Natural killer cell (primary cell): ENCODE data around the gene ACTN2. TPM values are rescaled to one million over a fixed set of nuclear protein-coding genes. Genes with fewer than 3 reads are reported as not detected.

Source experiments
- ATAC-seq, 3 donors: fragments of 150-1000 bp in 2 of 3; fragments of 200-7000 bp in 1 of 3; cut with Tn5 transposase; 1 replicate in 1 of 3; 2 replicates in 2 of 3; pipeline ENCODE4 v1.10.0; 2021; ENCODE audit warnings: mild to moderate bottlenecking in 2 of 3, moderate library complexity in 2 of 3
- DNase-seq, 2 donors: peaks; one replicate each; pipeline versions ENCODE4 v3.0.0 to v3.0.0-alpha.2; 2013 to 2021; ENCODE audit warnings: mixed read lengths in 1 of 2
- H3K27ac ChIP-seq: one replicate; pipeline ENCODE4 v1.5.1; 2013; ENCODE audit warnings: mild to moderate bottlenecking, low read length
- H3K27me3 ChIP-seq: one replicate; pipeline ENCODE4 v1.6.1; 2013; ENCODE audit warnings: low read length; ENCODE audit not compliant: control insufficient read depth, insufficient read depth
- H3K36me3 ChIP-seq: one replicate; pipeline ENCODE4 v1.6.1; 2013; ENCODE audit warnings: low read length; ENCODE audit not compliant: control insufficient read depth, insufficient read depth
- H3K4me1 ChIP-seq: one replicate; pipeline ENCODE4 v1.6.1; 2013; ENCODE audit warnings: low read length; ENCODE audit not compliant: control insufficient read depth, insufficient read depth
- H3K4me3 ChIP-seq: one replicate; pipeline ENCODE4 v1.5.1; 2013; ENCODE audit warnings: low read length
- H3K9me3 ChIP-seq: one replicate; pipeline ENCODE4 v1.6.1; 2013; ENCODE audit warnings: low read length; ENCODE audit not compliant: control insufficient read depth, insufficient read depth
- H3K27ac Mint-ChIP-seq, 2 donors: one replicate each; pipeline ENCODE4 v1.8.0; 2022; ENCODE audit warnings: mild to moderate bottlenecking in 2 of 2, mixed read lengths in 2 of 2, moderate library complexity in 1 of 2
- H3K27me3 Mint-ChIP-seq, 2 donors: one replicate each; pipeline ENCODE4 v1.8.0; 2022; ENCODE audit warnings: low read depth in 2 of 2, mixed read lengths in 2 of 2
- H3K36me3 Mint-ChIP-seq: one replicate; pipeline ENCODE4 v1.8.0; 2022; ENCODE audit warnings: mixed read lengths
- H3K4me1 Mint-ChIP-seq, 2 donors: one replicate each; pipeline ENCODE4 v1.8.0; 2022; ENCODE audit warnings: mixed read lengths in 2 of 2
- H3K4me3 Mint-ChIP-seq: one replicate; pipeline ENCODE4 v1.8.0; 2022; ENCODE audit warnings: mild to moderate bottlenecking, moderate library complexity, mixed read lengths
- H3K9me3 Mint-ChIP-seq, 2 donors: one replicate each; pipeline ENCODE4 v1.8.0; 2022; ENCODE audit warnings: mixed read lengths in 2 of 2
- CTCF ChIP-seq: fragments of 200-600 bp; IDR thresholded peaks from one replicate; pipeline ENCODE4 v1.8.0; 2022; ENCODE audit warnings: antibody characterized with exemption
- WGBS: methylation state at CpG from one replicate; pipeline ENCODE4 v1.1.7; 2013; ENCODE audit warnings: missing lambda C conversion rate; ENCODE audit not compliant: insufficient coverage; 5-methylcytosine and 5-hydroxymethylcytosine counted together
- intact Hi-C: fragments of 100-400 bp; cut with micrococcal nuclease; formaldehyde crosslinking; loops from one replicate; pipeline ENCODE4 v1.14.2; 2022
- total RNA-seq, 4 donors: library from RNA; stranded (reverse); fragments of 120-200 nt in 1 of 4; gene quantifications; one replicate each; pipeline versions ENCODE4 v1.2.3 to v1.2.4, GENCODE V29; 2013 to 2022

The ACTN2 gene
- total RNA-seq, result not detected
- total RNA-seq (2013), result 0.05 TPM

GRCh38 chr1:236685917-236686814, at the start of gene ACTN2:
ACTN2 (plus strand) TSS chr1:236686499; CDS start chr1:236686674, 175 bp downstream.
- WGBS, result 8% methylated on average over 93 of the region's 93 CpGs

GRCh38 chr1:236638945-236639344, 47.4 kb upstream of the ACTN2 start:
- ATAC-seq, result no peak
- Histone ChIP-seq H3K27ac (no peak overlapping the region), H3K4me3 (no peak overlapping the region), H3K4me1 (no peaks in the 10 kb centered on the region), H3K36me3 (no peaks in the 10 kb centered on the region), H3K27me3 (no peaks in the 10 kb centered on the region), H3K9me3 (no peaks in the 10 kb centered on the region)
- no peak for DNase-seq
- intact Hi-C loops, result no loop called here
- H3K27ac Mint-ChIP-seq, result no peak overlapping the region
- H3K36me3 Mint-ChIP-seq, result no peaks in the 10 kb centered on the region
- 87% methylated on average over 13 of the region's 13 CpGs for WGBS
- peaks cover 6 to 9% of the 10 kb centered on the region in 2 donors for H3K27me3 Mint-ChIP-seq
- no peaks in the 10 kb centered on the region for H3K4me1 Mint-ChIP-seq
- TF ChIP-seq CTCF, result no peak
- no peaks in the 10 kb centered on the region for H3K9me3 Mint-ChIP-seq
- H3K4me3 Mint-ChIP-seq, result no peak overlapping the region

More at GRCh38 chr1:236685917-236686814, at the start of gene ACTN2:
- H3K9me3 Mint-ChIP-seq, result peaks cover 5 to 6% of the 10 kb centered on the region in 2 donors
- peaks cover 25 to 29% of the 10 kb centered on the region in 2 donors for H3K27me3 Mint-ChIP-seq
- no peak for TF ChIP-seq CTCF
- DNase-seq (peak; percentile 16 to 68), ATAC-seq (peak; percentile 69 to 85 (median 83))
- peak within 1 kb of the TSS; percentile 2 to 52 for H3K27ac Mint-ChIP-seq
- intact Hi-C loops, result no loop called here
- peaks cover 11% of the 10 kb centered on the region for H3K4me1 ChIP-seq
- no peaks in the 10 kb centered on the region for H3K9me3 ChIP-seq
- H3K4me3 Mint-ChIP-seq, result peak within 1 kb of the TSS; percentile 76
- no peak within 1 kb of the TSS for H3K27ac ChIP-seq
- H3K27me3 ChIP-seq, result peaks cover 20% of the 10 kb centered on the region
- no peaks in the 10 kb centered on the region for H3K36me3 ChIP-seq
- peaks cover 6 to 16% of the 10 kb centered on the region in 2 donors for H3K4me1 Mint-ChIP-seq
- H3K4me3 ChIP-seq, result no peak within 1 kb of the TSS
- H3K36me3 Mint-ChIP-seq, result no peaks in the 10 kb centered on the region

GRCh38 chr1:236639686-236640085, 46.6 kb upstream of the ACTN2 start:
- no peak for TF ChIP-seq CTCF
- no peaks in the 10 kb centered on the region for H3K4me1 Mint-ChIP-seq
- no peak overlapping the region for H3K4me3 ChIP-seq
- no peaks in the 10 kb centered on the region for H3K36me3 Mint-ChIP-seq
- no peaks in the 10 kb centered on the region for H3K36me3 ChIP-seq
- DNase-seq (no peak), ATAC-seq (no peak)
- no peaks in the 10 kb centered on the region for H3K9me3 ChIP-seq
- WGBS, result 85% methylated on average over 4 of the region's 4 CpGs
- no peak overlapping the region for H3K27ac Mint-ChIP-seq
- no peak overlapping the region for H3K4me3 Mint-ChIP-seq
- H3K9me3 Mint-ChIP-seq, result no peaks in the 10 kb centered on the region
- no peaks in the 10 kb centered on the region for H3K27me3 ChIP-seq
- H3K4me1 ChIP-seq, result no peaks in the 10 kb centered on the region
- intact Hi-C loops, result no loop called here
- no peak overlapping the region for H3K27ac ChIP-seq
- peaks cover 2 to 7% of the 10 kb centered on the region in 2 donors for H3K27me3 Mint-ChIP-seq
